H1 (cell line): Measurements from ENCODE around the gene PPFIA2. TPM values are rescaled to one million over a fixed set of nuclear protein-coding genes. Genes with fewer than 3 reads are reported as not detected.

Experiments
- CTCF ChIA-PET: fragments of 300-600 bp; sonication (Branson Sonifier 250); formaldehyde crosslinking; loops from one replicate; lab custom pipeline; 2021; ENCODE audit not compliant: partially characterized antibody; lab: Charles Lee
- POLR2A ChIA-PET: fragments of 300-600 bp; sonication (Branson Sonifier 250); formaldehyde crosslinking; loops from one replicate; lab custom pipeline; 2021; ENCODE audit warnings: inconsistent platforms; ENCODE audit not compliant: partially characterized antibody; lab: Charles Lee
- DNase-seq, 2 experiments: peaks; one replicate each; pipeline versions ENCODE4 v3.0.0 to v3.0.0-alpha.2; 2010 to 2022; ENCODE audit warnings: low spot score in 2 of 2, low read depth in 1 of 2, mixed read lengths in 1 of 2
- FAIRE-seq: peaks from 2 replicates; lab custom pipeline; 2011; peaks lifted over from hg19 to GRCh38; lab: Jason Lieb, UNC
- H2AFZ ChIP-seq: 2 replicates; pipeline ENCODE4 v1.8.1; 2012; ENCODE audit warnings: low read length, inconsistent platforms
- H2AK5ac ChIP-seq: 2 replicates; pipeline ENCODE4 v1.6.1; 2013; ENCODE audit warnings: low read depth, low read length
- H2BK120ac ChIP-seq: replicated peaks from 2 replicates; pipeline ENCODE3; 2013; ENCODE audit warnings: low read depth, low read length, inconsistent platforms
- H2BK12ac ChIP-seq: 2 replicates; pipeline ENCODE4 v1.6.1; 2013; ENCODE audit warnings: low read depth, low read length
- H2BK15ac ChIP-seq: 2 replicates; pipeline ENCODE4 v1.6.1; 2013; ENCODE audit warnings: low read length
- H2BK20ac ChIP-seq: 2 replicates; pipeline ENCODE4 v1.6.1; 2013; ENCODE audit warnings: low read length
- H2BK5ac ChIP-seq: 2 replicates; pipeline ENCODE4 v1.6.1; 2013; ENCODE audit warnings: low read depth, low read length
- H3K14ac ChIP-seq: 2 replicates; pipeline ENCODE4 v1.6.1; 2013; ENCODE audit warnings: inconsistent platforms; ENCODE audit not compliant: insufficient read length
- H3K18ac ChIP-seq: 2 replicates; pipeline ENCODE4 v1.6.1; 2013; ENCODE audit warnings: low read length; ENCODE audit errors: extremely low read depth
- H3K23ac ChIP-seq: 2 replicates; pipeline ENCODE4 v1.6.1; 2013; ENCODE audit warnings: inconsistent platforms; ENCODE audit not compliant: insufficient read length
- H3K23me2 ChIP-seq: 2 replicates; pipeline ENCODE4 v1.6.1; 2013; ENCODE audit warnings: low read depth, low read length
- H3K27ac ChIP-seq: 2 replicates; pipeline ENCODE4 v1.6.1; 2011; ENCODE audit warnings: low read depth, low read length, inconsistent platforms
- H3K27me3 ChIP-seq, 4 experiments: replicated peaks in 1 of 4; 1 replicate in 1 of 4; 2 replicates in 3 of 4; pipeline versions ENCODE4 v1.6.1 to v1.8.1; 2011 to 2013; ENCODE audit warnings: low read length in 3 of 4, mild to moderate bottlenecking in 3 of 4, inconsistent platforms in 2 of 4, mixed read lengths in 2 of 4, moderate library complexity in 1 of 4; ENCODE audit not compliant: control insufficient read depth in 3 of 4, insufficient read depth in 3 of 4; ENCODE audit errors: extremely low read depth in 1 of 4
- H3K36me3 ChIP-seq, 4 experiments: 2 replicates each; pipeline versions ENCODE4 v1.6.1 to v1.8.1; 2011 to 2013; ENCODE audit warnings: mild to moderate bottlenecking in 4 of 4, low read length in 3 of 4, moderate library complexity in 2 of 4, control low read depth in 1 of 4, inconsistent platforms in 1 of 4; ENCODE audit not compliant: insufficient read depth in 4 of 4, control insufficient read depth in 2 of 4
- H3K4ac ChIP-seq: replicated peaks from 2 replicates; pipeline ENCODE3; 2013; ENCODE audit warnings: low read length, low read depth, mixed read lengths, inconsistent platforms; ENCODE audit not compliant: insufficient read length
- H3K4me1 ChIP-seq, 4 experiments: replicated peaks in 1 of 4; 1 replicate in 1 of 4; 2 replicates in 3 of 4; pipeline versions ENCODE4 v1.6.1 to v1.8.1; 2011 to 2013; ENCODE audit warnings: low read length in 3 of 4, inconsistent platforms in 2 of 4, mixed read lengths in 1 of 4; ENCODE audit not compliant: insufficient read depth in 4 of 4, control insufficient read depth in 3 of 4
- H3K4me2 ChIP-seq, 2 experiments: 2 replicates each; pipeline versions ENCODE4 v1.6.1 to v1.8.1; 2011 to 2013; ENCODE audit warnings: low read depth in 2 of 2, low read length in 2 of 2, control low read depth in 1 of 2, inconsistent platforms in 1 of 2, mild to moderate bottlenecking in 1 of 2; ENCODE audit not compliant: insufficient read depth in 1 of 2
- H3K4me3 ChIP-seq, 4 experiments: fragments of 200-600, 300-600 bp in 1 of 4; sonication (generic), shearing (Covaris generic), sonication (Bioruptor Twin) in 1 of 4; 2 replicates each; pipeline versions ENCODE4 v1.5.1 to v1.8.1; 2011 to 2016; ENCODE audit warnings: low read length in 4 of 4, low read depth in 3 of 4, control low read depth in 2 of 4, inconsistent platforms in 2 of 4, mild to moderate bottlenecking in 2 of 4, mixed read lengths in 1 of 4, moderate library complexity in 1 of 4; ENCODE audit not compliant: insufficient read depth in 2 of 4; ENCODE audit errors: extremely low read depth in 1 of 4
- H3K56ac ChIP-seq: replicated peaks from 2 replicates; pipeline ENCODE3; 2013; ENCODE audit warnings: low read depth, mild to moderate bottlenecking, mixed read lengths, low read length, inconsistent platforms; ENCODE audit not compliant: insufficient read length
- H3K79me1 ChIP-seq: 2 replicates; pipeline ENCODE4 v1.6.1; 2013; ENCODE audit warnings: low read depth, low read length, control low read depth
- H3K79me2 ChIP-seq, 2 experiments: 2 replicates each; pipeline versions ENCODE4 v1.6.1 to v1.8.1; 2012 to 2013; ENCODE audit warnings: low read length in 2 of 2, mild to moderate bottlenecking in 2 of 2, inconsistent platforms in 1 of 2; ENCODE audit not compliant: insufficient read depth in 2 of 2, control insufficient read depth in 1 of 2
- H3K9ac ChIP-seq, 4 experiments: replicated peaks in 1 of 4; 1 replicate in 1 of 4; 2 replicates in 3 of 4; pipeline versions ENCODE4 v1.6.1 to v1.8.1; 2011 to 2013; ENCODE audit warnings: low read depth in 3 of 4, low read length in 3 of 4, control low read depth in 2 of 4, mild to moderate bottlenecking in 2 of 4, moderate library complexity in 2 of 4, inconsistent platforms in 1 of 4; ENCODE audit errors: extremely low read depth in 1 of 4
- H3K9me3 ChIP-seq, 2 experiments: 2 replicates each; pipeline versions ENCODE4 v1.6.1 to v1.8.1; 2012 to 2013; ENCODE audit warnings: mild to moderate bottlenecking in 2 of 2, moderate library complexity in 2 of 2, control low read depth in 1 of 2, inconsistent platforms in 1 of 2, low read depth in 1 of 2, low read length in 1 of 2, mixed read lengths in 1 of 2; ENCODE audit not compliant: insufficient read depth in 2 of 2
- H4K20me1 ChIP-seq, 2 experiments: replicated peaks in 1 of 2; 2 replicates each; pipeline versions ENCODE3 to v1.8.1; 2011 to 2013; ENCODE audit warnings: inconsistent platforms in 2 of 2, low read length in 2 of 2, mild to moderate bottlenecking in 1 of 2; ENCODE audit not compliant: insufficient read depth in 2 of 2, control insufficient read depth in 1 of 2
- H4K5ac ChIP-seq: 2 replicates; pipeline ENCODE4 v1.6.1; 2013; ENCODE audit warnings: low read length, low read depth, mixed read lengths, inconsistent platforms; ENCODE audit not compliant: insufficient read length
- H4K8ac ChIP-seq: 2 replicates; pipeline ENCODE4 v1.8.0; 2013; ENCODE audit warnings: mild to moderate bottlenecking, moderate library complexity, low read length, inconsistent platforms; ENCODE audit not compliant: insufficient read depth; ENCODE audit errors: extremely low read depth
- H4K91ac ChIP-seq: replicated peaks from 2 replicates; pipeline ENCODE3; 2013; ENCODE audit warnings: low read length, mixed read lengths, inconsistent platforms; ENCODE audit not compliant: insufficient read length
- ATF2 ChIP-seq: IDR thresholded peaks from 2 replicates; pipeline ENCODE4 v1.6.1; 2012; ENCODE audit warnings: low read length, inconsistent platforms
- BRCA1 ChIP-seq: IDR thresholded peaks from 2 replicates; pipeline ENCODE4 v1.6.1; 2012; ENCODE audit warnings: low read depth, low read length, improper control_type of control experiment
- CHD1 ChIP-seq: IDR thresholded peaks from 2 replicates; pipeline ENCODE4 v1.6.1; 2012; ENCODE audit warnings: low read depth, low read length, improper control_type of control experiment
- CHD2 ChIP-seq: IDR thresholded peaks from 2 replicates; pipeline ENCODE4 v1.6.1; 2012; ENCODE audit warnings: low read length, improper control_type of control experiment
- EP300 ChIP-seq, 2 experiments: IDR thresholded peaks; 1 replicate in 1 of 2; 2 replicates in 1 of 2; pipeline ENCODE4 v1.6.1; 2011 to 2012; ENCODE audit warnings: low read depth in 2 of 2, low read length in 2 of 2, mild to moderate bottlenecking in 2 of 2, borderline replicate concordance in 1 of 2, inconsistent platforms in 1 of 2, moderate library complexity in 1 of 2
- GABPA ChIP-seq: IDR thresholded peaks from 2 replicates; pipeline ENCODE4 v1.6.1; 2011; ENCODE audit warnings: mild to moderate bottlenecking, low read length, moderate library complexity, borderline replicate concordance; ENCODE audit not compliant: insufficient read depth
- GTF2F1 ChIP-seq: IDR thresholded peaks from 2 replicates; pipeline ENCODE4 v1.6.1; 2012; ENCODE audit warnings: low read depth, low read length, improper control_type of control experiment, borderline replicate concordance
- POLR2AphosphoS5 ChIP-seq: IDR thresholded peaks from 2 replicates; pipeline ENCODE4 v1.6.1; 2011; ENCODE audit warnings: low read depth, low read length
- RAD21 ChIP-seq, 2 experiments: IDR thresholded peaks in 1 of 2; conservative IDR thresholded peaks in 1 of 2; 2 replicates each; pipeline ENCODE4 v1.6.1; 2011; ENCODE audit warnings: low read depth in 2 of 2, low read length in 2 of 2, improper control_type of control experiment in 1 of 2, inconsistent platforms in 1 of 2, mild to moderate bottlenecking in 1 of 2, moderate library complexity in 1 of 2
- SIRT6 ChIP-seq: IDR thresholded peaks from one replicate; pipeline ENCODE4 v1.7.1; 2012; ENCODE audit warnings: low read length, inconsistent platforms
- SRF ChIP-seq: IDR thresholded peaks from 2 replicates; pipeline ENCODE4 v1.6.1; 2011; ENCODE audit warnings: mild to moderate bottlenecking, low read depth, low read length, moderate library complexity
- ZNF274 ChIP-seq: IDR thresholded peaks from 2 replicates; pipeline ENCODE4 v1.7.0; 2012; ENCODE audit warnings: low read length, borderline replicate concordance; ENCODE audit errors: extremely low read depth
- WGBS, 2 experiments: shearing (Covaris generic) in 1 of 2; methylation state at CpG; one replicate each; pipeline versions ENCODE4 v1.1.6 to v1.1.7; 2013 to 2015; ENCODE audit warnings: low lambda C conversion rate in 2 of 2, mixed read lengths in 2 of 2, inconsistent platforms in 1 of 2, low coverage in 1 of 2, missing lambda C conversion rate in 1 of 2; ENCODE audit not compliant: insufficient replicate concordance in 2 of 2, insufficient coverage in 1 of 2, insufficient read length in 1 of 2; ENCODE audit errors: extremely low coverage in 1 of 2, missing lambda C conversion rate in 1 of 2; 5-methylcytosine and 5-hydroxymethylcytosine counted together
- polyA plus RNA-seq, 7 experiments: library from polyadenylated mRNA; depleted of rRNA in 3 of 7; stranded (reverse) in 5 of 7; unstranded in 2 of 7; fragments of >200 nt in 5 of 7; fragments of 200-250 nt in 2 of 7; gene quantifications; 1 replicate in 5 of 7; 2 replicates in 1 of 7; 4 replicates in 1 of 7; pipeline versions ENCODE4 v1.2.1 to v1.2.3, GENCODE V29; 2011 to 2013; ENCODE audit warnings: missing spikeins in 2 of 7, mixed read lengths in 2 of 7
- total RNA-seq: library from RNA; stranded (reverse); fragmentation: NEBNext Ultra II Directional; extraction: Animal tissue kit (Norgen Biotek cat#: 25700); gene quantifications from 2 replicates; pipeline ENCODE4 v1.2.1, GENCODE V29; 2021

The PPFIA2 gene
- total and polyA plus RNA-seq, 2 of the 8 experiments (the other 6 are each of a cell fraction or from before 2014, with no cell fraction given), result 1.2 to 1.8 TPM

- Histone ChIP-seq H3K9ac (no peak overlapping the region), H3K79me1 (no peaks in the 10 kb centered on the region), H2BK12ac (no peak overlapping the region), H3K56ac (no peak overlapping the region), H3K23ac (no peak overlapping the region), H2AFZ (no peak overlapping the region), H4K5ac (no peak overlapping the region), H3K79me2 (no peaks in the 10 kb centered on the region), H3K27me3 (no peaks in the 10 kb centered on the region), H3K4ac (no peak overlapping the region), H3K14ac (no peak overlapping the region), H2BK15ac (no peak overlapping the region), H2BK20ac (no peak overlapping the region), H3K9me3 (no peaks in the 10 kb centered on the region), H2BK5ac (no peak overlapping the region), H3K36me3 (no peaks in the 10 kb centered on the region), H4K20me1 (no peaks in the 10 kb centered on the region), H4K91ac (no peak overlapping the region), H3K4me3 (no peak overlapping the region), H3K18ac (no peak overlapping the region), H3K4me2 (no peak overlapping the region), H2AK5ac (no peak overlapping the region), H3K27ac (no peak overlapping the region), H2BK120ac (no peak overlapping the region), H3K23me2 (no peaks in the 10 kb centered on the region), H3K4me1 (peaks cover 0 to 11% (median 2%) of the 10 kb centered on the region in 4 experiments; a peak in 3 of 7 replicates), H4K8ac (no peak overlapping the region)
- no peak for FAIRE-seq
- DNase-seq, result no peak
- WGBS, 2 experiments, result 89% methylated on average over 2 of the region's 2 CpGs; no CpG with 5 or more reads in 1 of the 2 experiments
- ChIA-PET POLR2A (no interaction called here), CTCF (no interaction called here)
- TF ChIP-seq SRF (no peak), EP300 (IDR thresholded peaks at IDR 0.05; ENCODE audit: borderline replicate concordance in 1 of 2, low read depth in 2 of 2, low read length in 2 of 2) (no peak), GABPA (no peak), ATF2 (no peak), POLR2AphosphoS5 (no peak), CHD1 (no peak), GTF2F1 (no peak), CHD2 (no peak), BRCA1 (no peak), SIRT6 (no peak), RAD21 (IDR thresholded peaks at IDR 0.05 in 1 of 2, conservative IDR thresholded peaks at IDR 0.05 in 1 of 2; ENCODE audit: low read depth in 2 of 2, low read length in 2 of 2) (no peak), ZNF274 (no peak)
Measured at GRCh38 chr12:81729781-81730180, 29.4 kb downstream of the PPFIA2 start.
